Gastroesophageal sphincter (tissue), 4 donors: Measurements from ENCODE around the gene PPP6R3. TPM values are rescaled to one million over a fixed set of nuclear protein-coding genes. Genes with fewer than 3 reads are reported as not detected.

Source experiments
- ATAC-seq: fragments of 150-250 bp; one replicate; pipeline ENCODE4 v1.9.1; 2016; ENCODE audit warnings: mild to moderate bottlenecking, moderate library complexity
- H3K27ac ChIP-seq, 4 donors: fragments of 200-600 bp; sonication (generic) in 3 of 4; 1 replicate in 3 of 4; 2 replicates in 1 of 4; pipeline ENCODE4 v1.5.1; 2016 to 2019
- H3K27me3 ChIP-seq: fragments of 200-600 bp; sonication (generic); one replicate; pipeline ENCODE4 v1.5.1; 2019
- H3K36me3 ChIP-seq, 2 donors: fragments of 200-600 bp; sonication (generic); one replicate each; pipeline ENCODE4 v1.5.1; 2019; ENCODE audit warnings: control low read depth in 1 of 2
- H3K4me1 ChIP-seq, 3 donors: fragments of 200-600 bp; sonication (generic); 1 replicate in 2 of 3; 2 replicates in 1 of 3; pipeline ENCODE4 v1.5.1; 2016 to 2019; ENCODE audit warnings: control low read depth in 2 of 3
- H3K4me3 ChIP-seq, 2 donors: fragments of 200-600 bp; sonication (generic); one replicate each; pipeline ENCODE4 v1.5.1; 2019; ENCODE audit warnings: mild to moderate bottlenecking in 1 of 2, moderate library complexity in 1 of 2
- H3K9me3 ChIP-seq, 3 donors: fragments of 200-600 bp; sonication (generic); one replicate each; pipeline ENCODE4 v1.5.1; 2017 to 2019; ENCODE audit warnings: control low read depth in 2 of 3
- CTCF ChIP-seq, 4 experiments: fragments of 200-600 bp in 2 of 4; fragments of 450-650 bp in 2 of 4; sonication (generic) in 1 of 4; IDR thresholded peaks; one replicate each; pipeline ENCODE4 v1.5.1; 2017 to 2019; ENCODE audit warnings: antibody characterized with exemption in 4 of 4, mild to moderate bottlenecking in 2 of 4, moderate library complexity in 2 of 4
- EP300 ChIP-seq: sonication (generic); formaldehyde crosslinking; IDR thresholded peaks from one replicate; pipeline ENCODE4 v1.6.1; 2017; ENCODE audit warnings: antibody characterized with exemption, mild to moderate bottlenecking
- POLR2A ChIP-seq, 2 donors: fragments of 450-650 bp; IDR thresholded peaks; one replicate each; pipeline ENCODE4 v1.6.1; 2017; ENCODE audit warnings: antibody characterized with exemption in 2 of 2, mild to moderate bottlenecking in 2 of 2, moderate library complexity in 1 of 2
- POLR2AphosphoS5 ChIP-seq: sonication (generic); formaldehyde crosslinking; IDR thresholded peaks from one replicate; pipeline ENCODE4 v1.6.1; 2017; ENCODE audit warnings: antibody characterized with exemption
- WGBS, 2 donors: methylation state at CpG; one replicate each; pipeline ENCODE4 v1.1.5; 2018; ENCODE audit warnings: low coverage in 1 of 2; 5-methylcytosine and 5-hydroxymethylcytosine counted together
- total RNA-seq, 4 donors: library from RNA; depleted of rRNA; stranded (reverse); fragments of >200 nt; gene quantifications; one replicate each; pipeline ENCODE4 v1.1.0, GENCODE V29; 2016

PPP6R3 gene
- total RNA-seq, 4 donors from 2014 or later: 128 to 164 (median 144) TPM

- TF ChIP-seq EP300 (no peak), POLR2A (IDR thresholded peaks at IDR 0.05) (no peak), POLR2AphosphoS5 (no peak), CTCF (IDR thresholded peaks at IDR 0.05) (no peak)
- peaks cover 0 to 32% (median 0%) of the 10 kb centered on the region in 3 donors for H3K4me1 ChIP-seq
- no peak for ATAC-seq
- peak overlapping the region in 1 of 4 donors; percentile 46 for H3K27ac ChIP-seq
- H3K36me3 ChIP-seq: peaks cover 0 to 100% of the 10 kb centered on the region in 2 donors
- H3K27me3 ChIP-seq: no peaks in the 10 kb centered on the region
- no peak overlapping the region for H3K4me3 ChIP-seq
- 40% methylated on average over 1 of the region's 16 CpGs; no CpG with 5 or more reads in 1 of the 2 donors for WGBS, 2 donors
- no peaks in the 10 kb centered on the region for H3K9me3 ChIP-seq
Measured at GRCh38 chr11:68436162-68436888, 24.2 kb upstream of the PPP6R3 start.

GRCh38 chr11:68436985-68437926 lies 23.3 kb upstream of the PPP6R3 start:
- no peak overlapping the region for H3K4me3 ChIP-seq
- H3K36me3 ChIP-seq: peaks cover 0 to 100% of the 10 kb centered on the region in 2 donors
- peak; percentile 61 for ATAC-seq
- 80% methylated on average over 1 of the region's 34 CpGs; no CpG with 5 or more reads in 1 of the 2 donors for WGBS, 2 donors
- peak overlapping the region in 3 of 4 donors; percentile 29 to 46 (median 31) for H3K27ac ChIP-seq
- no peaks in the 10 kb centered on the region for H3K9me3 ChIP-seq
- peaks cover 0 to 32% (median 0%) of the 10 kb centered on the region in 3 donors for H3K4me1 ChIP-seq
- TF ChIP-seq POLR2A (IDR thresholded peaks at IDR 0.05): no peak
- no peak for TF ChIP-seq CTCF (IDR thresholded peaks at IDR 0.05)
- no peak for TF ChIP-seq EP300
- TF ChIP-seq POLR2AphosphoS5: no peak
- no peaks in the 10 kb centered on the region for H3K27me3 ChIP-seq

- no peaks in the 10 kb centered on the region for H3K27me3 ChIP-seq
- no peak for TF ChIP-seq POLR2A (IDR thresholded peaks at IDR 0.05)
- no peak for TF ChIP-seq POLR2AphosphoS5
- TF ChIP-seq EP300: no peak
- TF ChIP-seq CTCF (IDR thresholded peaks at IDR 0.05): no peak
- 75% methylated on average over 2 of the region's 34 CpGs; no CpG with 5 or more reads in 1 of the 2 donors for WGBS, 2 donors
- H3K4me3 ChIP-seq: no peak overlapping the region
- H3K9me3 ChIP-seq: no peaks in the 10 kb centered on the region
- peak overlapping the region in 3 of 4 donors; percentile 29 to 46 (median 31) for H3K27ac ChIP-seq
- ATAC-seq: no peak
- H3K36me3 ChIP-seq: peaks cover 0 to 100% of the 10 kb centered on the region in 2 donors
- H3K4me1 ChIP-seq: peaks cover 0 to 32% (median 0%) of the 10 kb centered on the region in 3 donors
Measured at GRCh38 chr11:68437927-68438657, 22.5 kb upstream of the PPP6R3 start.

GRCh38 chr11:68438658-68439259 lies 21.8 kb upstream of the PPP6R3 start:
- Histone ChIP-seq H3K4me3 (no peak overlapping the region), H3K9me3 (no peaks in the 10 kb centered on the region), H3K27ac (peak overlapping the region in 3 of 4 donors; percentile 53 to 68 (median 63)), H3K27me3 (no peaks in the 10 kb centered on the region), H3K36me3 (peaks cover 0 to 94% of the 10 kb centered on the region in 2 donors), H3K4me1 (peaks cover 0 to 32% (median 0%) of the 10 kb centered on the region in 3 donors)
- TF ChIP-seq CTCF (IDR thresholded peaks at IDR 0.05): no peak
- TF ChIP-seq EP300: no peak
- 65 to 100% methylated on average over 1 to 2 of the region's 6 CpGs for WGBS, 2 donors
- no peak for ATAC-seq
